ENCODE measurements around the gene DNAJB6.

- TF ChIP-seq CTCF (IDR thresholded peaks at IDR 0.05), result no peak
- no peak for TF ChIP-seq POLR2A (IDR thresholded peaks at IDR 0.05)
Measured at GRCh38 chr7:157433628-157434027, 96.8 kb downstream of the DNAJB6 start.

All from lower leg skin (tissue), 3 donors.